Activated CD4-positive, alpha-beta T cell treated with anti-CD3 and anti-CD28 coated beads for 1 hour (primary cell): ENCODE results near the gene WNT6.

Experiments
- DNase-seq: peaks from one replicate; pipeline ENCODE4 v3.0.0-alpha.2; 2020

WNT6 gene

DNA sequence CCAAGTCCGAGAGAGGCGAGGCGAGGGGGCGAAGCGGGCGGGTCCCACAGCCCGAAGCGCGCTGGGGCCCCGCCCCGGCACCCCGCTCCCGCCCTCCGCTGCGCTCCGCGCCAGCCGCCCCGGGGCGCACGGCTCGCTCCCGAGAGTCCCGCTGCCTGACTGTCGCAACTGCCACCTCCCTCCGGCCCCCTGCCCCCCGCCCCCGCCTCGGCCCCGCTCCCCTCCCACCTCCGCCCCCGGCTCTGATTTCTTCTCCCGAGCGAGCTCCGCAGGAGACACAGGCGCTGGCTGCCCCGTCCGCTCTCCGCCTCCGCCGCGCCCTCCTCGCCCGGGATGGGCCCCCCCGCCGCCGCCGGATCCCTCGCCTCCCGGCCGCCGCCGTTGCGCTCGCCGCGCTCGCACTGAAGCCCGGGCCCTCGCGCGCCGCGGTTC is at the start of gene WNT6:
WNT6 (plus strand) TSS at position 250 of the 432 bp plus-strand sequence. CDS start 233 bp downstream, outside the sequence.
- no peak for DNase-seq

GRCh38 chr2:218810256-218810655 is 49.3 kb upstream of the WNT6 start:
- DNase-seq, result no peak

GRCh38 chr2:218811382-218811781 is 48.2 kb upstream of the WNT6 start:
- DNase-seq, result no peak

DNA sequence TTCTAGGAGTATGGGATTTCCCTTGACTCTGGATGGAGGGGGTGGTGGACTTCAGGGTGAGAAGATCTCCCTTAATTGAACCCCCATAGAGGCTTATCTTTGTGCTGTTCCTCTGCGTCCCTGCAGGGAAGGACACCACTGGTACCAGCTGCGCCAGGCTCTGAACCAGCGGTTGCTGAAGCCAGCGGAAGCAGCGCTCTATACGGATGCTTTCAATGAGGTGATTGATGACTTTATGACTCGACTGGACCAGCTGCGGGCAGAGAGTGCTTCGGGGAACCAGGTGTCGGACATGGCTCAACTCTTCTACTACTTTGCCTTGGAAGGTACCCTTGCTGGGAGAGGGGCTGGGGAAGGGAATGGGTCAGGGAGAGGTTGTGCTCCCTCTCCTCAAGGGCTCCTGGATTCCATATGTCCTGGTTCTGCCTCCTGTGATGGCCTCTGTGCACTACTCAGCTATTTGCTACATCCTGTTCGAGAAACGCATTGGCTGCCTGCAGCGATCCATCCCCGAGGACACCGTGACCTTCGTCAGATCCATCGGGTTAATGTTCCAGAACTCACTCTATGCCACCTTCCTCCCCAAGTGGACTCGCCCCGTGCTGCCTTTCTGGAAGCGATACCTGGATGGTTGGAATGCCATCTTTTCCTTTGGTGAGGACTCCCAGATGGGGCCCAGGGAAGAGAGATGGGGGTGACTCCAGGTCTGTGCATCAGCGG is 47.3 kb upstream of the WNT6 start:
- no peak for DNase-seq

GRCh38 chr2:218812861-218813260 is 46.7 kb upstream of the WNT6 start:
- DNase-seq, result no peak

GRCh38 chr2:218813771-218814460 is 45.7 kb upstream of the WNT6 start:
- DNase-seq, result no peak

- DNase-seq, result no peak
These were observed 44.9 kb upstream of the WNT6 start for GRCh38 chr2:218814540-218815243.

DNA sequence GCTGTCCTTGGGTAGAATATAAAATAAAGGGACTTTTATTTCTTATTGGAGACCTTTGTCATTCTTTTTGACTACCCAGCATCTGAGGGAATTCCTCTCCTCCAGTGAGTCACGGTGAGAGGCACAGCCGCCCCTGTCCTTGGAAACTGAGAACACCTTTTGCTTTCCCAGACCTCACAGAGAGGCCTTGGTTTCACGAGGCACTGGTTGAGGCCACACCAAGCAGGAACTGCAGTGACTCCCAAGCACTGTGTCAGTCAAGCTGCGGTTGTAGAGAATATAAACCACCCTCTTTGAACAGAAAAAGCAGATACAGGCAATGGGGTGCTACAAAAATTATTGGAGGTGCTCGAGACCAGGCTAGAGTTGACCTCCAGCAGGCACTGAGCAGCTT is 44.4 kb upstream of the WNT6 start:
- no peak for DNase-seq

DNA sequence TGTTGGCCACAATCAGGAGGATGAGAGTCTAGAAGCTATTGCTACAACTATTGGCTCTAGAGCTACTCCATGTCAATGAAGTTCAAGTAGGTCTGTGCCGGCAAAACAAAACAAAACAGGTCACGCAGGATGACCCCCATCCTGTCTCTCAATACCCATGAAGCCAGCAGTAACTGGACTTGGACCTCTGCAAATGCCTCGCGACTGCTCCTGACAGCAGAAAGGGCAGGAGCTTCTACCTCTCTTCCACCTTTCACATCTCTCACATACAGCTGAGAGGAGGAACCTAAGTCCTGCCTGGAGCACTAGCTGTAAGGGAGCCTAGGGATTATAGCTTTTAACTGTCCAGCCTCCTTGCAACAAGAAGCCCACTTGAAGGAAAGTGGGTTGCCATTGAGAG is 44.0 kb upstream of the WNT6 start:
- no peak for DNase-seq

- no peak for DNase-seq
These were observed 43.0 kb upstream of the WNT6 start for GRCh38 chr2:218816561-218817011.

- no peak for DNase-seq
These were observed 40.5 kb upstream of the WNT6 start for GRCh38 chr2:218819093-218819492.

GRCh38 chr2:218820746-218821369 is 38.7 kb upstream of the WNT6 start:
- DNase-seq, result no peak

DNA sequence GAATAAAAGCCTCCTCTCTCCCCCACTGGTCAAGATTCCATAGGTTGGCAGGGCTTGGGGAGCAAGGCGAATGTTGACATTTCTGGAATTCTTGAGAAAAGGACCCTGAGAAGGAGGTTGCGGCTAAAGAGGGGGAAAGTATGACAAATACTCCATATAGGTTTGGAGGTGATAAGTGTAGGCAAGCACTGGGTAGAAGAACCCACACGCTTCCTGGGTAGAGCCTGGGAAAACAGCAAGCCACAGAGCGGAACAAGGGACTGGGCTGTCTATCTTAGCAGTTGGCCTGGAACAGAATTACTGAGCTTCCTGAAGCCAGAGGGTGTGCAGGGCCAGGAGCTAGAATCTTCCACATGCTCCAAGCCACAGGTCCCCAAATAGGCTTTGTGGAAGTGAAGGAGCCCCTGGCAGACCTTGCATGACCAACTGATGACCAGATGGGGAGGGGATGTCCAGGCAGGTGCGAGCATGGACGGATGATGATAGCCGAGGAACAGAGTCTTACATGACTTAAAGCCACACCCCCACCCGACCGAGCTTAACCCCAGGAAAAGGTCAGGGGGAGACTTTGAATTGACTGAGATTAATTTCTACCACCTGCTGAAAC is 37.9 kb upstream of the WNT6 start:
- DNase-seq, result no peak

DNA sequence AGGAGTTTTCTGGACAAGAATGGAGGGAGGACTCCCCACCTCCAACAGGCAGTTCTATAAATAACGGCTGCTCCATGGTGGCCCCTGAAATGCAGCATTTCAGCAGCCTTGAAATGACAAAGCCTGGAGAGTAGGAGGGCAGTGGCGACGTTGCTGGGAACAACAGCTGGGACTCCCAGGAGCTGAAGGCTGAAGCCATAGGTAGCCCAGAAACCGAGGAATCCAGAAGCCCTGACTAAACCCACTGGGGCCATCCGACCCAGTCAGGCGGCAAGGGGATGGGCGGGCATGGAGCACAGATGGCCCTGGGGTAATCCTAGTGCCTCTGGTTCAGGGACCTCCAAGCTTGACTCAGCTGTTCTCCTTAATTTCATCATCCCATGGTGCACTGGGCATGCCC is 37.0 kb upstream of the WNT6 start:
- DNase-seq, result no peak

GRCh38 chr2:218823196-218823855 is 36.3 kb upstream of the WNT6 start:
- no peak for DNase-seq

DNA sequence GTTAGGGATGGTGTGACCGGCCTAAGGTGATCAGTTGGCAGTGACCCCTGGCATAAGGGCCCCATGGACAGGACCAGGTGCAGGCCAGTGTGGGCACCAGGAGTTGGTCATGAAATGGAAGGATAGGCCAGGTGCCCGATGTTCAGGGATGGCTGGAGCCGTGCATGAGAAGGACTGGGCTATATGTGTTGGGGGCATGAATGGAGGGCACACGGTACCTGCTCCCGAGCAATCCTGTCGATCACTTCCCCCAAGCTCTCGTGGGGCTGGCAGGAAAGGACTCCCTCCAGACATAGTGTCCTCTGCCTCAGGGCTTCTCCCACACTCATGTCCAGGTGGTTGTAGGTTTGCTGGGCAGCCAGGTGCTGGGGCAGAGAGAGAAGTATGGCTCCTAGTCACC is 35.6 kb upstream of the WNT6 start:
- DNase-seq, result no peak

DNA sequence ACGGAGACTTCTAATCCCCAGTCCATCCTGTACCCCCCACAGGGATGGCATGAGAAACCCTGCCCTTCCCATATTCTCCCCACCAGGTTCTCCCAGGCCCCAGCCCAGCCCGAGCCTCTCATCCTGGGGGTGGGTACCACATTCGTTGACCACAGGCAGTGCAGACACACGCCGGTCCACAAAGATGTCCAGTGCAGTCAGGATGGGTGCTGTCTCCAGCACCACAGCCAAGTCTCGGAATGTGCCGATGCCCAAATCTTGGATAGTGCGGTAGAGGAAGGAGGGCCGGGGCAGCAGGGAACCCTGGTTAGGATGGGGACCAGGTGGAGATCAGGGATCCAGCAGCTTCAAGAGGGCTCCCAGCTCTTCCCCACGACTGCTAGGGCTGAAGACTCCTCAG is 32.8 kb upstream of the WNT6 start:
- DNase-seq, result no peak

DNA sequence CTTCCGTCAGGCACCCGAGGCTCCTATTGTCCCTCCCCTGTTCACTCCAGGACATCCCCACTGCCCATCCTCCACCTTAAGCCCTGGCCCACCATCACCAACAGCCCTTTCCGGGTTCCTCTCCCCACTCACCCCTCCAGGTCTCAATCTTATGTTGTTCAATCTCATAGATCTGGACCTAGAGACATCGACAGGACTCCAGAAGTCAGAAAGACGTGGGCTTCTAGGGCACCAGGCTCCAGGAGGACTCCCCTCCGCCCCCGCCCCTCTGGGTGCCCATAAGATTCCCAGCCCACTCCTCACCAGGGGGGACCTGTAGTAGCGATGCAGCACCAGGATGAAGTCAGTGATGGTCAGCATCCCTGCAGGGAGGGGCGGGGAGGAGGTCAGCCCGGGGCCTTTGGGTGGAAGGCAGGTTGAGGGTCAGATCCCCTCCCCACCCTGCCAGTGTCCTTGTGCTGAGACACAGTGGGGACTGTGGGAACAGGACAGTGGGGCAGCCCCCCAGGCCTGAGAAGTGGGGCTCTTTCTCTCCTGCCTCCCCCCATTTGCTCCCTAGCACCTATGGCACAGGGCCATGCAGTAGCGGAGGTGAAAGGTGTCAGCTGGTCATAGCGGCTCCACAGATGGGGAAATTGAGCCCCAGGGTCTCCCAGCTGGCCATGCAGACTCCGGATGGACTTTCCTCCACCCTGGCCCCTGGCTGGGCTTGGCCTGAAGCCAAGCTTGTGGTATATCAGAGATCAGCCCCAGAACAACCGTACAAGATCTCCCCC is 31.7 kb upstream of the WNT6 start:
- DNase-seq, result no peak

GRCh38 chr2:218828477-218828778 is 31.2 kb upstream of the WNT6 start:
- DNase-seq, result no peak

- no peak for DNase-seq
These were observed 29.6 kb upstream of the WNT6 start for GRCh38 chr2:218829868-218830451.

GRCh38 chr2:218830526-218831306 is 28.9 kb upstream of the WNT6 start:
- no peak for DNase-seq
